ENCODE data around the gene RAB14. TPM values are rescaled to one million over a fixed set of nuclear protein-coding genes. Genes with fewer than 3 reads are reported as not detected.
"Not testable (repeated sequence)": the region's sequence is repeated elsewhere in the genome, so short reads cannot be mapped to it uniquely, and the experiment has no call there.

RAB14 gene
- polyA plus RNA-seq, 1 donor from 2014 or later, result 35.7 TPM

DNA sequence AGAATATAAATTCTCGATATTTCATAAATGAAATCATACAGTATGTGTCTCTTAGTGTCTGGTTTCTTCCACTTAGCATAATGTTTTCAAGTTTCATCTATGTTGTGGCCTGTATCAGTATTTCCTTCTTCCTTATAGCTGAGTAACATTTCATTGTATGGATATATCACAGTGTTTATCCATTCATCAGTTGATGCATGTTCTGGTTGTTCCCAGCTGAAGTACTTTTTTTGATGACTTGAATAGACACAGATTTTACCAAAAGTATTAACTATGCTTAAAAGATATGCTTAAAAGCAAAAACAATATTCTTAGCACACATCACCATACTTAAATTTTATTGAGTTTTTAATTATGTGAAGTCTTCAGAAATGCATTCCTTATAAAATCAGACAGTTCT, 12.7 kb downstream of the RAB14 start:
- Mint-ChIP-seq H3K27me3 (no peaks in the 10 kb centered on the region), H3K27ac (peak overlapping the region in 1 of 3 donors; percentile 19), H3K36me3 (peaks cover 5% of the 10 kb centered on the region), H3K4me1 (peaks cover 54 to 74% (median 63%) of the 10 kb centered on the region in 3 donors), H3K4me3 (no peak overlapping the region), H3K9me3 (no peaks in the 10 kb centered on the region)

- H3K4me3 Mint-ChIP-seq, result peak overlapping the region in 1 of 4 donors; percentile 17
- H3K27ac Mint-ChIP-seq, result peak overlapping the region in 2 of 3 donors; percentile 54 to 63
- H3K36me3 Mint-ChIP-seq, result peaks cover 3% of the 10 kb centered on the region
- peaks cover 56 to 74% (median 66%) of the 10 kb centered on the region in 3 donors for H3K4me1 Mint-ChIP-seq
- no peaks in the 10 kb centered on the region for H3K27me3 Mint-ChIP-seq
- H3K9me3 Mint-ChIP-seq, result no peaks in the 10 kb centered on the region
Measured at GRCh38 chr9:121187636-121188305, 13.9 kb downstream of the RAB14 start.

GRCh38 chr9:121185774-121186403, 15.8 kb downstream of the RAB14 start:
- H3K36me3 Mint-ChIP-seq, result peaks cover 3% of the 10 kb centered on the region

DNA sequence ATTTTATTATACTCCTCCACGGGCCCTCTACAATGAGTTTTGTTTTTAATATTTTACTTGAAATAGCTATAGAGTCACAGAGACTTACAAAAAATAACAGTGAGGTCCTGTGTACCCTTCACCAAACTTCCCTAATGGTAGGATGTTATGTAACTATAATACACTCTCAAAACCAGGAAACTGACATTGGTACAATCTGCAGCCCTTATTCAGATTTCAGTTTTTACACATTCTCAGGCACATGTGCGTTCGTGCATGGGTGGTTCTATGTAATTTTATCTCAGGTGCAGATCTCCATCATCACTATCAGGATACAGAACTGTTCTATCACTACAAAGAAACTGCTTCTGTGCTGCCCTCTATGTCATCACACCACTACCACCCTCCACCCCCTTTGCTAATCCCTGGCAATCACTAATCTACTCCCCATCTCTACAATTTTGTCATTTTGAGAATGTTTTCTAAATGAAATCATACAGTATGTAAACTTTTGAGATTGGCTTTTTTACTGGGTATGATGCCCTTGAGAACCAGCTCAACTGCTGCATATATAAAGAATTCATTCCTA, 16.4 kb downstream of the RAB14 start:
- no peaks in the 10 kb centered on the region for H3K9me3 Mint-ChIP-seq
- H3K27ac Mint-ChIP-seq, result peak overlapping the region; percentile 43 to 74 (median 49)
- H3K27me3 Mint-ChIP-seq, result no peaks in the 10 kb centered on the region
- H3K4me3 Mint-ChIP-seq, result peak overlapping the region in 3 of 4 donors; percentile 6 to 58 (median 44)
- peaks cover 3% of the 10 kb centered on the region for H3K36me3 Mint-ChIP-seq
- H3K4me1 Mint-ChIP-seq, result peaks cover 40 to 55% (median 53%) of the 10 kb centered on the region in 3 donors

More at GRCh38 chr9:121185774-121186403, 15.8 kb downstream of the RAB14 start:
- Mint-ChIP-seq H3K27me3 (no peaks in the 10 kb centered on the region), H3K4me3 (peak overlapping the region in 2 of 4 donors; percentile 10 to 58), H3K9me3 (no peaks in the 10 kb centered on the region), H3K27ac (peak overlapping the region; percentile 43 to 74 (median 49)), H3K4me1 (peaks cover 46 to 61% (median 58%) of the 10 kb centered on the region in 3 donors)

GRCh38 chr9:121184463-121184862, 17.2 kb downstream of the RAB14 start:
- no peaks in the 10 kb centered on the region for H3K9me3 Mint-ChIP-seq
- peak overlapping the region in 2 of 3 donors; percentile 49 to 86 for H3K27ac Mint-ChIP-seq
- H3K36me3 Mint-ChIP-seq, result peaks cover 3% of the 10 kb centered on the region
- H3K4me1 Mint-ChIP-seq, result peaks cover 40 to 55% (median 51%) of the 10 kb centered on the region in 3 donors
- peak overlapping the region in 1 of 4 donors; percentile 70 for H3K4me3 Mint-ChIP-seq
- H3K27me3 Mint-ChIP-seq, result no peaks in the 10 kb centered on the region

GRCh38 chr9:121183666-121184423, 17.8 kb downstream of the RAB14 start:
- Mint-ChIP-seq H3K4me1 (peaks cover 38 to 53% (median 47%) of the 10 kb centered on the region in 3 donors), H3K9me3 (no peaks in the 10 kb centered on the region), H3K27me3 (no peaks in the 10 kb centered on the region), H3K36me3 (peaks cover 3% of the 10 kb centered on the region), H3K4me3 (peak overlapping the region in 2 of 4 donors; percentile 36 to 70), H3K27ac (peak overlapping the region; percentile 75 to 86 (median 83))

- H3K4me1 Mint-ChIP-seq, result peaks cover 34 to 48% (median 46%) of the 10 kb centered on the region in 3 donors
- no peaks in the 10 kb centered on the region for H3K27me3 Mint-ChIP-seq
- no peaks in the 10 kb centered on the region for H3K9me3 Mint-ChIP-seq
- peak overlapping the region; percentile 75 to 86 (median 83) for H3K27ac Mint-ChIP-seq
- H3K4me3 Mint-ChIP-seq, result peak overlapping the region in 3 of 4 donors; percentile 30 to 77 (median 36)
- H3K36me3 Mint-ChIP-seq, result peaks cover 3% of the 10 kb centered on the region
Measured at GRCh38 chr9:121182989-121183388, 18.7 kb downstream of the RAB14 start.

- Mint-ChIP-seq H3K4me1 (peaks cover 32 to 44% (median 41%) of the 10 kb centered on the region in 3 donors), H3K36me3 (peaks cover 3% of the 10 kb centered on the region)
Measured at GRCh38 chr9:121182101-121182836, 19.4 kb downstream of the RAB14 start.

GRCh38 chr9:121179930-121180681, 21.6 kb downstream of the RAB14 start:
- H3K4me3 Mint-ChIP-seq, result no peak overlapping the region
- H3K27me3 Mint-ChIP-seq, result no peaks in the 10 kb centered on the region
- H3K36me3 Mint-ChIP-seq, result no peaks in the 10 kb centered on the region
- no peaks in the 10 kb centered on the region for H3K9me3 Mint-ChIP-seq
- peak overlapping the region in 2 of 3 donors; percentile 53 to 61 for H3K27ac Mint-ChIP-seq
- H3K4me1 Mint-ChIP-seq, result peaks cover 26 to 30% (median 27%) of the 10 kb centered on the region in 3 donors

More at GRCh38 chr9:121182101-121182836, 19.4 kb downstream of the RAB14 start:
- Mint-ChIP-seq H3K27ac (peak overlapping the region in 2 of 3 donors; percentile 47 to 69), H3K27me3 (no peaks in the 10 kb centered on the region), H3K9me3 (no peaks in the 10 kb centered on the region), H3K4me3 (peak overlapping the region in 1 of 4 donors; percentile 40)

DNA sequence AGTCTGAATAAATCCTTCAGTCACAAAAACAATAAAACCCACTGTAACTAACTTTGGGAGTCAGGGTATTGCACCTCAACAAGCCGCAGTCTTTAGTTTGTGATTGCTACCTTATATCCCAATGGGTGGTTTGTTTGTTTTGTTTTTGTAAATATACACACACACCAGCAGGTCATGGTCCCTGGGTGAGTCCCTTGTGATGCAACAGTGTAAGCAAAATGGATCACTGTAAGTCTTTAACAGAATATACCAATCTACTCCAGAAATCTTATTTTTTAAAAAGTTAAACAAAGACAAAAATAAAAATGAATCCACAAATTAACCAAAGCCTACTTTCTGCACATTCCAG, 22.3 kb downstream of the RAB14 start:
- H3K36me3 Mint-ChIP-seq, H3K27ac Mint-ChIP-seq: not testable (repeated sequence)
- peaks cover 18 to 25% (median 22%) of the 10 kb centered on the region in 3 donors for H3K4me1 Mint-ChIP-seq

GRCh38 chr9:121178676-121179372, 22.8 kb downstream of the RAB14 start:
- Mint-ChIP-seq H3K36me3 (no peaks in the 10 kb centered on the region), H3K27ac (peak overlapping the region; percentile 16 to 51 (median 50)), H3K27me3 (no peaks in the 10 kb centered on the region), H3K4me3 (no peak overlapping the region), H3K9me3 (no peaks in the 10 kb centered on the region), H3K4me1 (peaks cover 17 to 21% (median 18%) of the 10 kb centered on the region in 3 donors)

More for the DNA sequence above, 22.3 kb downstream of the RAB14 start:
- not testable (repeated sequence) for H3K9me3 Mint-ChIP-seq, H3K27me3 Mint-ChIP-seq, H3K4me3 Mint-ChIP-seq

- Mint-ChIP-seq H3K4me1 (peaks cover 0 to 5% (median 3%) of the 10 kb centered on the region in 3 donors), H3K27ac (peak overlapping the region in 1 of 3 donors; percentile 57), H3K4me3 (no peak overlapping the region), H3K27me3 (no peaks in the 10 kb centered on the region), H3K9me3 (no peaks in the 10 kb centered on the region), H3K36me3 (peaks cover 4% of the 10 kb centered on the region)
Measured at GRCh38 chr9:121173501-121173900, 28.2 kb downstream of the RAB14 start.

Data from IgD-negative memory B cell (primary cell).